ENCODE data around the gene ARHGAP22. TPM values are rescaled to one million over a fixed set of nuclear protein-coding genes. Genes with fewer than 3 reads are reported as not detected.

ARHGAP22 gene
- total RNA-seq, 1 donor from 2014 or later: 2.0 TPM

GRCh38 chr10:48406658-48407057 lies 198.2 kb downstream of the ARHGAP22 start:
- intact Hi-C loops (cut with DNase I): no loop called here
- Histone ChIP-seq H3K27ac (no peak overlapping the region), H3K9me3 (no peaks in the 10 kb centered on the region), H3K4me1 (no peaks in the 10 kb centered on the region), H3K27me3 (no peaks in the 10 kb centered on the region), H3K36me3 (peaks cover 6 to 32% of the 10 kb centered on the region in 2 donors), H3K4me3 (no peak overlapping the region)
- no peak for TF ChIP-seq CTCF (IDR thresholded peaks at IDR 0.05)
- DNase-seq (ENCODE audit: low spot score in 2 of 2): no peak

- intact Hi-C loops (cut with DNase I): no loop called here
- H3K36me3 ChIP-seq: peaks cover 6 to 28% of the 10 kb centered on the region in 2 donors
- no peak for DNase-seq (ENCODE audit: low spot score in 2 of 2)
- no peak for TF ChIP-seq CTCF (IDR thresholded peaks at IDR 0.05)
- H3K27ac ChIP-seq: no peak overlapping the region
- H3K4me1 ChIP-seq: no peaks in the 10 kb centered on the region
- no peaks in the 10 kb centered on the region for H3K27me3 ChIP-seq
- no peaks in the 10 kb centered on the region for H3K9me3 ChIP-seq
- no peak overlapping the region for H3K4me3 ChIP-seq
Measured at GRCh38 chr10:48406204-48406603, 198.7 kb downstream of the ARHGAP22 start.

DNA sequence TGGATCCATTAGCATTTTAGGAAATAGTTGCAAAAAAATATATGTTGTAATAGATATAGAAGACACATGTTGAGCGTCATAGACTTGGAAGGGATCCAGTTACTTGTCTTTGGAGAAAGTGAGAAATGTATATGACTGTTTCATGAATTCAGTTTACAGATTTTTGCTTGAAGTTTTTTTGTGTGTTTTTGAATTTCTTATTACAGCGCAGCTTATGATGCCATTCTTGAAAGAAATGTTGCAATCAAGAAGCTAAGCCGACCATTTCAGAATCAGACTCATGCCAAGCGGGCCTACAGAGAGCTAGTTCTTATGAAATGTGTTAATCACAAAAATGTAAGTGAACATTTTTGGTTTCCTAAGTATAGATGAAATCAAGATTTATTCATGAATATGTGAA lies 200.2 kb downstream of the ARHGAP22 start:
- DNase-seq (ENCODE audit: low spot score in 2 of 2): no peak
- peaks cover 0 to 14% of the 10 kb centered on the region in 2 donors for H3K36me3 ChIP-seq
- H3K9me3 ChIP-seq: no peaks in the 10 kb centered on the region
- intact Hi-C loops (cut with DNase I): no loop called here
- H3K4me3 ChIP-seq: no peak overlapping the region
- H3K4me1 ChIP-seq: no peaks in the 10 kb centered on the region
- H3K27me3 ChIP-seq: no peaks in the 10 kb centered on the region
- no peak overlapping the region for H3K27ac ChIP-seq
- TF ChIP-seq CTCF (IDR thresholded peaks at IDR 0.05): no peak

GRCh38 chr10:48400850-48401220 lies 204.0 kb downstream of the ARHGAP22 start:
- no peaks in the 10 kb centered on the region for H3K4me1 ChIP-seq
- intact Hi-C loops (cut with DNase I): no loop called here
- H3K9me3 ChIP-seq: no peaks in the 10 kb centered on the region
- H3K36me3 ChIP-seq: no peaks in the 10 kb centered on the region
- no peak for DNase-seq (ENCODE audit: low spot score in 2 of 2)
- no peak overlapping the region for H3K4me3 ChIP-seq
- no peak for TF ChIP-seq CTCF (IDR thresholded peaks at IDR 0.05)
- no peaks in the 10 kb centered on the region for H3K27me3 ChIP-seq
- no peak overlapping the region for H3K27ac ChIP-seq

GRCh38 chr10:48400129-48400849 lies 204.6 kb downstream of the ARHGAP22 start:
- intact Hi-C loops (cut with DNase I): no loop called here
- H3K9me3 ChIP-seq: no peaks in the 10 kb centered on the region
- DNase-seq (ENCODE audit: low spot score in 2 of 2): no peak
- H3K4me3 ChIP-seq: no peak overlapping the region
- no peaks in the 10 kb centered on the region for H3K4me1 ChIP-seq
- TF ChIP-seq CTCF (IDR thresholded peaks at IDR 0.05): no peak
- no peak overlapping the region for H3K27ac ChIP-seq
- H3K36me3 ChIP-seq: no peaks in the 10 kb centered on the region
- H3K27me3 ChIP-seq: no peaks in the 10 kb centered on the region

GRCh38 chr10:48399551-48399950 lies 205.3 kb downstream of the ARHGAP22 start:
- intact Hi-C loops (cut with DNase I): no loop called here
- H3K4me3 ChIP-seq: no peak overlapping the region
- TF ChIP-seq CTCF (IDR thresholded peaks at IDR 0.05): no peak
- H3K4me1 ChIP-seq: no peaks in the 10 kb centered on the region
- H3K9me3 ChIP-seq: no peaks in the 10 kb centered on the region
- no peak overlapping the region for H3K27ac ChIP-seq
- no peaks in the 10 kb centered on the region for H3K27me3 ChIP-seq
- no peak for DNase-seq (ENCODE audit: low spot score in 2 of 2)
- no peaks in the 10 kb centered on the region for H3K36me3 ChIP-seq

All from ascending aorta (tissue), 2 donors.